Astrocyte (in vitro differentiated cells and primary cell): ENCODE results near the gene CTIF. TPM values are rescaled to one million over a fixed set of nuclear protein-coding genes. Genes with fewer than 3 reads are reported as not detected.

Source experiments
- DNase-seq: peaks from one replicate; pipeline ENCODE4 v3.0.0-alpha.2; 2010; ENCODE audit warnings: low read depth
- FAIRE-seq: peaks from 2 replicates; lab custom pipeline; 2011; peaks lifted over from hg19 to GRCh38; lab: Jason Lieb, UNC
- H2AFZ ChIP-seq: 2 replicates; pipeline ENCODE4 v1.6.0; 2012; ENCODE audit warnings: low read depth, low read length, inconsistent platforms
- H3K27ac ChIP-seq: 2 replicates; pipeline ENCODE4 v1.5.1; 2011; ENCODE audit warnings: low read depth, low read length, inconsistent platforms
- H3K27me3 ChIP-seq: 2 replicates; pipeline ENCODE4 v1.6.0; 2011; ENCODE audit warnings: low read length, inconsistent platforms; ENCODE audit not compliant: insufficient read depth
- H3K36me3 ChIP-seq: 2 replicates; pipeline ENCODE4 v1.5.1; 2011; ENCODE audit warnings: low read length, inconsistent platforms; ENCODE audit not compliant: insufficient read depth
- H3K4me1 ChIP-seq: 2 replicates; pipeline ENCODE4 v1.5.1; 2011; ENCODE audit warnings: low read length, inconsistent platforms; ENCODE audit not compliant: insufficient read depth
- H3K4me2 ChIP-seq: 2 replicates; pipeline ENCODE4 v1.6.0; 2012; ENCODE audit warnings: low read length, inconsistent platforms
- H3K4me3 ChIP-seq: 2 replicates; pipeline ENCODE4 v1.5.1; 2011; ENCODE audit warnings: low read depth, mild to moderate bottlenecking, low read length, inconsistent platforms; ENCODE audit not compliant: insufficient read depth
- H3K79me2 ChIP-seq: 2 replicates; pipeline ENCODE4 v1.6.0; 2012; ENCODE audit warnings: mild to moderate bottlenecking, low read length, inconsistent platforms; ENCODE audit not compliant: insufficient read depth
- H3K9ac ChIP-seq: 2 replicates; pipeline ENCODE4 v1.6.0; 2012; ENCODE audit warnings: mild to moderate bottlenecking, low read length, inconsistent platforms
- H3K9me3 ChIP-seq: 2 replicates; pipeline ENCODE4 v1.5.1; 2012; ENCODE audit warnings: low read depth, mild to moderate bottlenecking, low read length, inconsistent platforms; ENCODE audit not compliant: insufficient read depth
- H4K20me1 ChIP-seq: 2 replicates; pipeline ENCODE4 v1.6.0; 2012; ENCODE audit warnings: low read length, inconsistent platforms; ENCODE audit not compliant: insufficient read depth
- H3K27ac Mint-ChIP-seq: one replicate; pipeline ENCODE4 v1.8.0; 2021; ENCODE audit warnings: mild to moderate bottlenecking, mixed read lengths; ENCODE audit not compliant: unreplicated experiment
- H3K27me3 Mint-ChIP-seq: one replicate; pipeline ENCODE4 v1.8.0; 2021; ENCODE audit warnings: low read depth, mixed read lengths; ENCODE audit not compliant: unreplicated experiment
- H3K36me3 Mint-ChIP-seq: one replicate; pipeline ENCODE4 v1.8.0; 2021; ENCODE audit warnings: low read depth, mixed read lengths; ENCODE audit not compliant: unreplicated experiment
- H3K4me1 Mint-ChIP-seq: one replicate; pipeline ENCODE4 v1.8.0; 2021; ENCODE audit warnings: low read depth, mixed read lengths; ENCODE audit not compliant: unreplicated experiment
- H3K4me3 Mint-ChIP-seq: one replicate; pipeline ENCODE4 v1.8.0; 2021; ENCODE audit warnings: mild to moderate bottlenecking, moderate library complexity, mixed read lengths; ENCODE audit not compliant: unreplicated experiment
- H3K9me3 Mint-ChIP-seq: one replicate; pipeline ENCODE4 v1.8.0; 2021; ENCODE audit warnings: mild to moderate bottlenecking, mixed read lengths; ENCODE audit not compliant: unreplicated experiment
- EZH2 ChIP-seq: IDR thresholded peaks from 2 replicates; pipeline ENCODE4 v1.6.1; 2012; ENCODE audit warnings: mild to moderate bottlenecking, low read length, inconsistent platforms; ENCODE audit not compliant: insufficient read depth
- total RNA-seq: library from RNA; stranded (reverse); gene quantifications from 2 replicates; pipeline ENCODE4 v1.2.1, GENCODE V29; 2021
- TF ChIP-seq, protein P1 (sequence below): IDR thresholded peaks from 2 replicates; pipeline ENCODE4 v1.5.1; 2011; ENCODE audit warnings: low read depth, mild to moderate bottlenecking, inconsistent platforms, low read length, moderate library complexity; ENCODE audit not compliant: insufficient read depth

Gene CTIF
- total RNA-seq, 1 donor from 2014 or later, result 101 TPM

DNA sequence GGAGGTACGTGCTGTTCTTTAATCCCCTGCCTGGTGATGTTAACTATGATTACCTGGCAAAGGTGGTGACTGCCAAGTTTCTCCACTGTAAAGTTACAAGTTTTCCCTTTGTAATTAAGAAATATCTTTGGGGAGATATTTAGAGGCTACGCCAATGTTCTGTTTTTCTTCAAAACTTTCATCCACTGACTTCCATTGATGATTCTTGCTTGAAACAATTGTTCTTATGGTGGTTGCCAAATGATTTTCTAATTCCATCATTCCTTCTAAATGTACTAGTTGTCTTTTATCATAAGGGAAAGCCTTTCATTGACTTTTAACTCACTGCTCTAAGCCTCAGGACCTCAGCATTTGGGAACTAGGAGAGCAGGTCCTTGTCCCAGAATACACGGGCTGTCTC, 206.5 kb downstream of the CTIF start:
- TF ChIP-seq, protein P1, sequence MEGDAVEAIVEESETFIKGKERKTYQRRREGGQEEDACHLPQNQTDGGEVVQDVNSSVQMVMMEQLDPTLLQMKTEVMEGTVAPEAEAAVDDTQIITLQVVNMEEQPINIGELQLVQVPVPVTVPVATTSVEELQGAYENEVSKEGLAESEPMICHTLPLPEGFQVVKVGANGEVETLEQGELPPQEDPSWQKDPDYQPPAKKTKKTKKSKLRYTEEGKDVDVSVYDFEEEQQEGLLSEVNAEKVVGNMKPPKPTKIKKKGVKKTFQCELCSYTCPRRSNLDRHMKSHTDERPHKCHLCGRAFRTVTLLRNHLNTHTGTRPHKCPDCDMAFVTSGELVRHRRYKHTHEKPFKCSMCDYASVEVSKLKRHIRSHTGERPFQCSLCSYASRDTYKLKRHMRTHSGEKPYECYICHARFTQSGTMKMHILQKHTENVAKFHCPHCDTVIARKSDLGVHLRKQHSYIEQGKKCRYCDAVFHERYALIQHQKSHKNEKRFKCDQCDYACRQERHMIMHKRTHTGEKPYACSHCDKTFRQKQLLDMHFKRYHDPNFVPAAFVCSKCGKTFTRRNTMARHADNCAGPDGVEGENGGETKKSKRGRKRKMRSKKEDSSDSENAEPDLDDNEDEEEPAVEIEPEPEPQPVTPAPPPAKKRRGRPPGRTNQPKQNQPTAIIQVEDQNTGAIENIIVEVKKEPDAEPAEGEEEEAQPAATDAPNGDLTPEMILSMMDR, result no peak
- no peaks in the 10 kb centered on the region for H3K27me3 ChIP-seq
- Mint-ChIP-seq H3K4me1 (peaks cover 5% of the 10 kb centered on the region), H3K36me3 (peaks cover 28% of the 10 kb centered on the region), H3K27ac (no peak overlapping the region), H3K4me3 (peak overlapping the region; percentile 18), H3K9me3 (no peaks in the 10 kb centered on the region), H3K27me3 (no peaks in the 10 kb centered on the region)
- H3K4me3 ChIP-seq, result no peak overlapping the region
- no peaks in the 10 kb centered on the region for H3K79me2 ChIP-seq
- H3K9me3 ChIP-seq, result no peaks in the 10 kb centered on the region
- H2AFZ ChIP-seq, result no peak overlapping the region
- no peaks in the 10 kb centered on the region for H3K36me3 ChIP-seq
- H3K4me1 ChIP-seq, result peaks cover 3% of the 10 kb centered on the region
- H4K20me1 ChIP-seq, result peaks cover 39% of the 10 kb centered on the region
- no peak overlapping the region for H3K4me2 ChIP-seq
- no peak overlapping the region for H3K27ac ChIP-seq
- no peak overlapping the region for H3K9ac ChIP-seq
- DNase-seq (no peak), FAIRE-seq (peak; percentile 62)

DNA sequence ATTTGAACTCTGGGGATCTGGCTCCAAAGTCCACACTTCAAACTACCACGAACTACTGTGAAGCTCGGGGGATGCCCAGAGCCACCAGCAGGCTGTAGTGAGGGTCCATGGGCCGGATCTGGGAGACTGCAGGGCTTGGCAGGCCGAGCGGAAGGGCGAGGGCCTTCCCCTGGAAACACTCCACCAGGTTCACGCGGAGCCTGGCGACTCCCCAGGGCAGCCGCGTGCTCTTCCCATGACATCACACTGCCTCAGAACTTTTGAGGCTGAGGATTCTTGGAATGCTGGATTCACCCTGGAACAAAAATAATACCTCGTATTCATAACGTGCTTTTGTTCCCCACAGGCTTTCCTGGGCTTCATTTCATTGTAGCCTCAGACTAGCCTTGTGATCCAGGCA, 210.9 kb downstream of the CTIF start:
- Histone ChIP-seq H2AFZ (no peak overlapping the region), H3K4me3 (no peak overlapping the region), H3K27ac (peak overlapping the region; percentile 56), H4K20me1 (peaks cover 53% of the 10 kb centered on the region), H3K9ac (peak overlapping the region; percentile 32), H3K27me3 (no peaks in the 10 kb centered on the region), H3K4me1 (peaks cover 5% of the 10 kb centered on the region), H3K9me3 (peaks cover 2% of the 10 kb centered on the region), H3K4me2 (no peak overlapping the region), H3K36me3 (no peaks in the 10 kb centered on the region), H3K79me2 (no peaks in the 10 kb centered on the region)
- TF ChIP-seq, protein P1, result no peak
- no peak for TF ChIP-seq EZH2
- peaks cover 2% of the 10 kb centered on the region for H3K9me3 Mint-ChIP-seq
- H3K36me3 Mint-ChIP-seq, result peaks cover 23% of the 10 kb centered on the region
- peaks cover 30% of the 10 kb centered on the region for H3K4me1 Mint-ChIP-seq
- DNase-seq, result peak; percentile 78
- H3K4me3 Mint-ChIP-seq, result no peak overlapping the region
- H3K27me3 Mint-ChIP-seq, result no peaks in the 10 kb centered on the region
- peak; percentile 5 for FAIRE-seq
- no peak overlapping the region for H3K27ac Mint-ChIP-seq

DNA sequence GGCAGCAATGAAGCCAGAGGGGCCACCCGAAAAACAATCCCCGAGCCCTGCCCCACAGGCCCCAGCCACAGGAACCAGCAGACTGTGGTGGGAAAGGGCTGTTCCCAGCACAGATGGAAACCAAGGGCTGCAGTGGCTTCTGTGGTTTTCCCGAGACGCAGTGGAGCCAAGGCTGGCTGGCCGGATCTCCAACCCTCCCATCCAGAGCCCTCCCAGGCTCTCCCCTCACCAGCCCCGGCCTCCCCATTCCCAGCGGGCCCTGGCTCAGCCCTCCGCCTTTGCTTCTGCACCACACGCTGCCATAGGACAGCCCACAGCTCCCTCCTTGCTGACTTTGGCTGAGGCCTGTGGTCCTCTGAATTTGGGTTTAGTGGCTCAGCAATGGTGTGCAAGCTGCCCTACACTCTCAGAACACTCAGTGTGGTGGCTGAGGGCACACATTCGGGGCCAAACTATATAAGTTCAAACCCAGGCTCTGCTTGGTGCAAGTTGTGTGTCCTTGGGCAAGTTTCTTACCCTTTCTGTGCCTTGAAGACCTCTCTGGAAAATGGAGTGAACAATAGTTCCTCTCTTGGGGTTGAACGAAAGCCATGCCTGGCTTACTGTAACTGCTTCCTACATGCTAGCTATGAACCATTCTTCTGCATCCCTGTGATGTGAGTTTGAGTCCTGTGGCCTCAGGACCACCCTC, 211.8 kb downstream of the CTIF start:
- TF ChIP-seq, protein P1, result no peak
- no peak for TF ChIP-seq EZH2
- Histone ChIP-seq H3K4me2 (no peak overlapping the region), H3K4me3 (no peak overlapping the region), H3K27me3 (no peaks in the 10 kb centered on the region), H3K4me1 (peaks cover 5% of the 10 kb centered on the region), H3K27ac (peak overlapping the region; percentile 56), H3K36me3 (peaks cover 2% of the 10 kb centered on the region), H3K79me2 (no peaks in the 10 kb centered on the region), H4K20me1 (peaks cover 53% of the 10 kb centered on the region), H2AFZ (no peak overlapping the region), H3K9me3 (peaks cover 2% of the 10 kb centered on the region), H3K9ac (peak overlapping the region; percentile 32)
- Mint-ChIP-seq H3K36me3 (peaks cover 17% of the 10 kb centered on the region), H3K9me3 (peaks cover 2% of the 10 kb centered on the region), H3K4me3 (no peak overlapping the region), H3K27ac (no peak overlapping the region), H3K27me3 (no peaks in the 10 kb centered on the region), H3K4me1 (peaks cover 38% of the 10 kb centered on the region)
- FAIRE-seq (no peak), DNase-seq (peak; percentile 71)
